Dendritic cell treated with granulocyte-macrophage colony-stimulating factor and Interleukin-4, amounts not matched to agents 40 ng/mL and 50 ng/mL, for 4 days (primary cell): ENCODE results near the gene NFKB1.
"Not testable (repeated sequence)": the region's sequence is repeated elsewhere in the genome, so short reads cannot be mapped to it uniquely, and the experiment has no call there.

Experiments
- H3K27ac Mint-ChIP-seq: one replicate; pipeline ENCODE4 v1.8.0; 2022; ENCODE audit warnings: mild to moderate bottlenecking, mixed read lengths
- H3K27me3 Mint-ChIP-seq: one replicate; pipeline ENCODE4 v1.8.0; 2022; ENCODE audit warnings: mild to moderate bottlenecking, mixed read lengths
- H3K36me3 Mint-ChIP-seq: one replicate; pipeline ENCODE4 v1.8.0; 2022; ENCODE audit warnings: low read depth, mixed read lengths
- H3K4me1 Mint-ChIP-seq: one replicate; pipeline ENCODE4 v1.8.0; 2022; ENCODE audit warnings: low read depth, mixed read lengths
- H3K4me3 Mint-ChIP-seq: one replicate; pipeline ENCODE4 v1.8.0; 2022; ENCODE audit warnings: mild to moderate bottlenecking, moderate library complexity, mixed read lengths
- H3K9me3 Mint-ChIP-seq: one replicate; pipeline ENCODE4 v1.8.0; 2022; ENCODE audit warnings: mixed read lengths
- intact Hi-C: fragments of 100-400 bp; cut with micrococcal nuclease; formaldehyde crosslinking; loops from one replicate; pipeline ENCODE4 v1.15.0; 2022

NFKB1 gene

GRCh38 chr4:102612210-102612609 lies 111.1 kb downstream of the NFKB1 start:
- intact Hi-C loops, result no loop called here
- Mint-ChIP-seq H3K4me3 (no peak overlapping the region), H3K9me3 (no peaks in the 10 kb centered on the region), H3K27ac (no peak overlapping the region), H3K36me3 (peaks cover 99% of the 10 kb centered on the region), H3K27me3 (no peaks in the 10 kb centered on the region), H3K4me1 (no peaks in the 10 kb centered on the region)

GRCh38 chr4:102612824-102613366 lies 111.7 kb downstream of the NFKB1 start:
- Mint-ChIP-seq H3K27ac (peak overlapping the region; percentile 19), H3K4me3 (no peak overlapping the region), H3K4me1 (no peaks in the 10 kb centered on the region), H3K27me3 (no peaks in the 10 kb centered on the region), H3K9me3 (no peaks in the 10 kb centered on the region), H3K36me3 (peaks cover 96% of the 10 kb centered on the region)
- intact Hi-C loops, result no loop called here

- H3K27ac Mint-ChIP-seq, result no peak overlapping the region
- H3K4me3 Mint-ChIP-seq, result no peak overlapping the region
- no peaks in the 10 kb centered on the region for H3K27me3 Mint-ChIP-seq
- intact Hi-C loops, result no loop called here
- H3K4me1 Mint-ChIP-seq, result no peaks in the 10 kb centered on the region
- no peaks in the 10 kb centered on the region for H3K9me3 Mint-ChIP-seq
- H3K36me3 Mint-ChIP-seq, result peaks cover 77% of the 10 kb centered on the region
These were observed 113.6 kb downstream of the NFKB1 start for GRCh38 chr4:102614801-102615200.

GRCh38 chr4:102616636-102617035 lies 115.5 kb downstream of the NFKB1 start:
- H3K9me3 Mint-ChIP-seq, result no peaks in the 10 kb centered on the region
- no peak overlapping the region for H3K27ac Mint-ChIP-seq
- H3K36me3 Mint-ChIP-seq, result peaks cover 59% of the 10 kb centered on the region
- no peaks in the 10 kb centered on the region for H3K27me3 Mint-ChIP-seq
- no peaks in the 10 kb centered on the region for H3K4me1 Mint-ChIP-seq
- intact Hi-C loops, result no loop called here
- no peak overlapping the region for H3K4me3 Mint-ChIP-seq

- H3K4me3 Mint-ChIP-seq, H3K4me1 Mint-ChIP-seq, H3K9me3 Mint-ChIP-seq, intact Hi-C loops, H3K27ac Mint-ChIP-seq, H3K27me3 Mint-ChIP-seq: not testable (repeated sequence)
- H3K36me3 Mint-ChIP-seq, result peaks cover 35% of the 10 kb centered on the region
These were observed 117.9 kb downstream of the NFKB1 start for GRCh38 chr4:102619021-102619420.

- H3K4me3 Mint-ChIP-seq, H3K27ac Mint-ChIP-seq, H3K9me3 Mint-ChIP-seq, H3K27me3 Mint-ChIP-seq, H3K4me1 Mint-ChIP-seq: not testable (repeated sequence)
- intact Hi-C loops, result loop anchor here (5.0 to 10.0 kb wide), 3 partner anchors 275 to 475 kb away; partner anchors contain the start of genes BDH2 and SLC39A8
- H3K36me3 Mint-ChIP-seq, result peaks cover 25% of the 10 kb centered on the region
These were observed 118.8 kb downstream of the NFKB1 start for GRCh38 chr4:102619776-102620631.

GRCh38 chr4:102620697-102621497 lies 119.7 kb downstream of the NFKB1 start:
- H3K4me3 Mint-ChIP-seq, result no peak overlapping the region
- no peak overlapping the region for H3K27ac Mint-ChIP-seq
- peaks cover 17% of the 10 kb centered on the region for H3K36me3 Mint-ChIP-seq
- intact Hi-C loops, result loop anchor here (5.0 to 10.0 kb wide), 3 partner anchors 276 to 474 kb away; partner anchors contain the start of genes BDH2 and SLC39A8
- no peaks in the 10 kb centered on the region for H3K27me3 Mint-ChIP-seq
- H3K9me3 Mint-ChIP-seq, result no peaks in the 10 kb centered on the region
- peaks cover 9% of the 10 kb centered on the region for H3K4me1 Mint-ChIP-seq

GRCh38 chr4:102623622-102624021 lies 122.5 kb downstream of the NFKB1 start:
- Mint-ChIP-seq H3K36me3 (no peaks in the 10 kb centered on the region), H3K27me3 (no peaks in the 10 kb centered on the region), H3K4me1 (peaks cover 15% of the 10 kb centered on the region), H3K9me3 (no peaks in the 10 kb centered on the region), H3K27ac (peak overlapping the region; percentile 26), H3K4me3 (no peak overlapping the region)
- intact Hi-C loops, result loop anchor here (5.0 to 10.0 kb wide), 3 partner anchors 279 to 471 kb away; partner anchors contain the start of genes BDH2 and SLC39A8

GRCh38 chr4:102624505-102624904 lies 123.3 kb downstream of the NFKB1 start:
- intact Hi-C loops, result loop anchor here (5.0 to 10.0 kb wide), 3 partner anchors 280 to 470 kb away; partner anchors contain the start of genes BDH2 and SLC39A8
- Mint-ChIP-seq H3K36me3 (peaks cover under 1% of the 10 kb centered on the region), H3K4me3 (no peak overlapping the region), H3K9me3 (no peaks in the 10 kb centered on the region), H3K27me3 (no peaks in the 10 kb centered on the region), H3K4me1 (peaks cover 15% of the 10 kb centered on the region), H3K27ac (no peak overlapping the region)

- Mint-ChIP-seq H3K4me3 (no peak overlapping the region), H3K27ac (peak overlapping the region; percentile 57), H3K4me1 (peaks cover 15% of the 10 kb centered on the region), H3K9me3 (no peaks in the 10 kb centered on the region), H3K27me3 (no peaks in the 10 kb centered on the region), H3K36me3 (peaks cover 9% of the 10 kb centered on the region)
- intact Hi-C loops, result loop anchor here (1.0 to 10.0 kb wide), 3 partner anchors 175 to 469 kb away; partner anchors contain the start of genes BDH2 and SLC39A8
These were observed 124.2 kb downstream of the NFKB1 start for GRCh38 chr4:102625232-102625930.

GRCh38 chr4:102627831-102628523 lies 126.8 kb downstream of the NFKB1 start:
- intact Hi-C loops, result loop anchor here (10.0 kb wide), 2 partner anchors 283 to 467 kb away; partner anchors contain the start of genes BDH2 and SLC39A8
- Mint-ChIP-seq H3K4me3 (no peak overlapping the region), H3K9me3 (no peaks in the 10 kb centered on the region), H3K27ac (no peak overlapping the region), H3K27me3 (no peaks in the 10 kb centered on the region), H3K4me1 (peaks cover 15% of the 10 kb centered on the region), H3K36me3 (peaks cover 30% of the 10 kb centered on the region)

- intact Hi-C loops, result loop anchor here (10.0 kb wide), 2 partner anchors 285 to 465 kb away; partner anchors contain the start of genes BDH2 and SLC39A8
- no peaks in the 10 kb centered on the region for H3K9me3 Mint-ChIP-seq
- peaks cover 15% of the 10 kb centered on the region for H3K4me1 Mint-ChIP-seq
- H3K4me3 Mint-ChIP-seq, result no peak overlapping the region
- peaks cover 44% of the 10 kb centered on the region for H3K36me3 Mint-ChIP-seq
- no peak overlapping the region for H3K27ac Mint-ChIP-seq
- H3K27me3 Mint-ChIP-seq, result no peaks in the 10 kb centered on the region
These were observed 128.5 kb downstream of the NFKB1 start for GRCh38 chr4:102629673-102630072.

GRCh38 chr4:102631616-102632015 lies 130.5 kb downstream of the NFKB1 start:
- peaks cover 61% of the 10 kb centered on the region for H3K36me3 Mint-ChIP-seq
- intact Hi-C loops, result no loop called here
- H3K27me3 Mint-ChIP-seq, result no peaks in the 10 kb centered on the region
- no peak overlapping the region for H3K4me3 Mint-ChIP-seq
- peaks cover 6% of the 10 kb centered on the region for H3K4me1 Mint-ChIP-seq
- no peaks in the 10 kb centered on the region for H3K9me3 Mint-ChIP-seq
- no peak overlapping the region for H3K27ac Mint-ChIP-seq
